HepG2 (cell line): ENCODE results near the gene SUSD6. TPM values are rescaled to one million over a fixed set of nuclear protein-coding genes. Genes with fewer than 3 reads are reported as not detected.

Experiments
- MYC ChIP-seq: sonication (generic); formaldehyde crosslinking; IDR thresholded peaks from 2 replicates; pipeline ENCODE4 v1.9.0; 2021; ENCODE audit warnings: missing genetic modification reagents, borderline replicate concordance
- RXRA ChIP-seq: sonication (generic); formaldehyde crosslinking; IDR thresholded peaks from 2 replicates; pipeline ENCODE4 v1.5.1; 2020; ENCODE audit warnings: missing genetic modification reagents
- SAFB2 ChIP-seq: sonication (generic); formaldehyde crosslinking; IDR thresholded peaks from 2 replicates; pipeline ENCODE4 v1.5.1; 2020; ENCODE audit warnings: missing genetic modification reagents, low read depth, mild to moderate bottlenecking, borderline replicate concordance
- SRF ChIP-seq: IDR thresholded peaks from 2 replicates; pipeline ENCODE4 v1.6.1; 2011; ENCODE audit warnings: mild to moderate bottlenecking, low read depth, low read length, moderate library complexity
- STAT5B ChIP-seq: sonication (generic); formaldehyde crosslinking; IDR thresholded peaks from 2 replicates; pipeline ENCODE4 v1.4.0; 2020; ENCODE audit warnings: missing genetic modification reagents
- TEAD2 ChIP-seq: sonication (generic); formaldehyde crosslinking; IDR thresholded peaks from 2 replicates; pipeline ENCODE4 v1.9.0; 2021; ENCODE audit warnings: missing genetic modification reagents
- ZFP36L2 ChIP-seq: sonication (generic); formaldehyde crosslinking; IDR thresholded peaks from 2 replicates; pipeline ENCODE4 v1.4.0; 2020; ENCODE audit warnings: missing genetic modification reagents
- ZMYM4 ChIP-seq: sonication (generic); formaldehyde crosslinking; IDR thresholded peaks from 2 replicates; pipeline ENCODE4 v1.8.1; 2023; ENCODE audit warnings: mild to moderate bottlenecking, missing genetic modification reagents
- ZNF101 ChIP-seq: sonication (generic); formaldehyde crosslinking; IDR thresholded peaks from 2 replicates; pipeline ENCODE4 v1.4.0; 2020; ENCODE audit warnings: mild to moderate bottlenecking, low read depth, missing genetic modification reagents, borderline replicate concordance
- ZNF224 ChIP-seq: sonication (generic); formaldehyde crosslinking; IDR thresholded peaks from 2 replicates; pipeline ENCODE4 v1.5.0; 2020; ENCODE audit warnings: mild to moderate bottlenecking, missing genetic modification reagents
- ZNF335 ChIP-seq: sonication (generic); formaldehyde crosslinking; IDR thresholded peaks from 2 replicates; pipeline ENCODE4 v1.4.0; 2020; ENCODE audit warnings: missing genetic modification reagents
- ZNF350 ChIP-seq: sonication (generic); formaldehyde crosslinking; IDR thresholded peaks from 2 replicates; pipeline ENCODE4 v1.4.0; 2020; ENCODE audit warnings: mild to moderate bottlenecking, low read depth, missing genetic modification reagents, borderline replicate concordance
- ZNF484 ChIP-seq: sonication (generic); formaldehyde crosslinking; IDR thresholded peaks from 2 replicates; pipeline ENCODE4 v1.5.1; 2020; ENCODE audit warnings: mild to moderate bottlenecking, low read depth, missing genetic modification reagents, borderline replicate concordance
- ZNF644 ChIP-seq: IDR thresholded peaks from 2 replicates; pipeline ENCODE4 v1.6.1; 2016; ENCODE audit warnings: low read depth
- ZNF7 ChIP-seq: IDR thresholded peaks from 2 replicates; pipeline ENCODE4 v1.6.1; 2016; ENCODE audit warnings: missing biosample characterization, missing genetic modification reagents
- ZSCAN20 ChIP-seq: sonication (generic); formaldehyde crosslinking; IDR thresholded peaks from 2 replicates; pipeline ENCODE4 v1.4.0; 2020; ENCODE audit warnings: missing genetic modification reagents, mild to moderate bottlenecking, borderline replicate concordance
- polyA plus RNA-seq, 8 experiments: library from polyadenylated mRNA; depleted of rRNA in 3 of 8; stranded (reverse) in 7 of 8; unstranded in 1 of 8; fragments of >200 nt; fragmentation: Illumina TruSeq in 4 of 8; extraction: Trizol in 4 of 8; gene quantifications; 2 replicates each; pipeline versions ENCODE4 v1.2.1 to v1.2.3, GENCODE V29; 2011 to 2016; ENCODE audit warnings: low read depth in 4 of 8, missing spikeins in 1 of 8, mixed read lengths in 1 of 8; ENCODE audit not compliant: insufficient read depth in 1 of 8
- total RNA-seq, 5 experiments: library from RNA; depleted of rRNA; stranded (reverse); fragments of >200 nt; fragmentation: Illumina TruSeq; extraction: Trizol; gene quantifications; 2 replicates each; pipeline ENCODE4 v1.2.3, GENCODE V29; 2016; ENCODE audit warnings: low read depth in 1 of 5
- TF ChIP-seq, protein P1 (sequence below): sonication (generic); formaldehyde crosslinking; IDR thresholded peaks from 2 replicates; pipeline ENCODE4 v1.5.1; 2020; ENCODE audit warnings: missing genetic modification reagents, mild to moderate bottlenecking, borderline replicate concordance
- TF ChIP-seq, protein P2 (sequence below): sonication (generic); formaldehyde crosslinking; IDR thresholded peaks from 2 replicates; pipeline ENCODE4 v1.5.1; 2020; ENCODE audit warnings: mild to moderate bottlenecking, missing genetic modification reagents, borderline replicate concordance
- TF ChIP-seq, protein P3 (sequence below): sonication (generic); formaldehyde crosslinking; IDR thresholded peaks from 2 replicates; pipeline ENCODE4 v1.9.0; 2021; ENCODE audit warnings: missing genetic modification reagents, mild to moderate bottlenecking, borderline replicate concordance
- TF ChIP-seq, protein P4 (sequence below): sonication (generic); formaldehyde crosslinking; conservative IDR thresholded peaks from 2 replicates; pipeline ENCODE4 v1.8.0; 2022; ENCODE audit warnings: low read depth, missing genetic modification reagents

SUSD6 gene
- total and polyA plus RNA-seq, 2 of the 13 experiments (the other 11 are each of a cell fraction or from before 2014, with no cell fraction given), result 7.2 to 7.4 TPM

DNA sequence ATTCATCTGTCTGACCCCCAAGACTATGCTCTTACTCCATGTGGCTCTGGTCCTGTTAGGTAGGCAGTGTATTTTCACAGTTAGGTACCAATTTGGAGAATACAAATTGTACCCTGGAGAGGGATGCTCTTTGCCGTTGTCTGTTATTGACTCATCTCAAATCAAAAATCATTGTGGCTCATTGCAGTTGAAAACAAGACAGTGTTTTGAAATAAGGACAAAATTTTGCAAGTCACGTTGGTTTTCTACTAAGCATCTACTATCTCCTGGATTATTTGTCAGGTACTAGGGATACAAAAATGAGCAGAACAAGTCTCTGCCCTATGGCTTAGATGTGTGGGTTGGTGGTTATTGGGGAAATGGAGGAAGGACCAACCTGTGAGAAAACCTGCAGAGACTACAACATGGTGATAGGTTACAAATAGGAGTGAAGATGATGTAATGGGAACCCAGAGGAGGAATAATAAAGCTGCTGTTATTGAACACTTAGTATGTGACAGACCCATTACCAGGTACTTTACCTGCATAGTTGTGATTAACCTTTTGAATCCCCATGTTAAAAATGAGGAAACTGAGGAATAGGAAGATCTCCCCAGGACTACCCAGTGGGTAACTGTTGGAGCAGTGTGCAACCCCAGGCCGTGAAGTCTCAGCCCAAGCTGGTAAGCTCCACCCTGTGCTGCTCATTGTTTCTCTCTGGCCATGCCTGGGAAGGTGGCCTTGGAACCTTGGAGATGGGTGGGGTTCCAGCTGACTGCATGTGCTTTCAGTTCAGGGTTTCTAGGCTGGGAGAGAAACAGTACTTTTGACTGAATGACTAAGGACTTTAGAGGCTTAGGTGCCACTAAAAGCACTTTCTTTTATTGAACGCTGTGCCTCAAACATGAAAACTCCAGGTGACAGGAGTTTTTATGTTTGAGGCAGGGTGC lies 82.7 kb downstream of the SUSD6 start (continued):
- TF ChIP-seq ZNF350 (no peak), ZSCAN20 (CRISPR knock-in tag) (no peak), ZFP36L2 (CRISPR knock-in tag) (no peak), ZNF224 (CRISPR knock-in tag) (no peak), SRF (no peak), ZNF7 (CRISPR knock-in tag) (no peak; the same call in 1 of the 2 replicates), MYC (peak; percentile 76), SAFB2 (no peak), ZNF484 (CRISPR knock-in tag) (no peak), RXRA (CRISPR knock-in tag) (no peak; the same call in 1 of the 2 replicates), ZMYM4 (CRISPR knock-in tag) (0 out of 2 replicates have a peak, but pooled peaks have one; percentile 31), ZNF335 (CRISPR knock-in tag) (no peak), TEAD2 (CRISPR knock-in tag) (no peak), ZNF101 (CRISPR knock-in tag) (no peak), ZNF644 (peak; percentile 93), STAT5B (no peak)
- TF ChIP-seq, protein P1, sequence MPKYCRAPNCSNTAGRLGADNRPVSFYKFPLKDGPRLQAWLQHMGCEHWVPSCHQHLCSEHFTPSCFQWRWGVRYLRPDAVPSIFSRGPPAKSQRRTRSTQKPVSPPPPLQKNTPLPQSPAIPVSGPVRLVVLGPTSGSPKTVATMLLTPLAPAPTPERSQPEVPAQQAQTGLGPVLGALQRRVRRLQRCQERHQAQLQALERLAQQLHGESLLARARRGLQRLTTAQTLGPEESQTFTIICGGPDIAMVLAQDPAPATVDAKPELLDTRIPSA (CRISPR knock-in tag), result no peak
- TF ChIP-seq, protein P2, sequence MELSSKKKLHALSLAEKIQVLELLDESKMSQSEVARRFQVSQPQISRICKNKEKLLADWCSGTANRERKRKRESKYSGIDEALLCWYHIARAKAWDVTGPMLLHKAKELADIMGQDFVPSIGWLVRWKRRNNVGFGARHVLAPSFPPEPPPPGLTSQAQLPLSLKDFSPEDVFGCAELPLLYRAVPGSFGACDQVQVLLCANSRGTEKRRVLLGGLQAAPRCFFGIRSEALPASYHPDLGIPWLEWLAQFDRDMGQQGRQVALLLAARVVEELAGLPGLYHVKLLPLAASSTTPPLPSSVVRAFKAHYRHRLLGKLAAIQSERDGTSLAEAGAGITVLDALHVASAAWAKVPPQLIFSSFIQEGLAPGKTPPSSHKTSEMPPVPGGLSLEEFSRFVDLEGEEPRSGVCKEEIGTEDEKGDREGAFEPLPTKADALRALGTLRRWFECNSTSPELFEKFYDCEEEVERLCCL, result no peak
- TF ChIP-seq, protein P3, sequence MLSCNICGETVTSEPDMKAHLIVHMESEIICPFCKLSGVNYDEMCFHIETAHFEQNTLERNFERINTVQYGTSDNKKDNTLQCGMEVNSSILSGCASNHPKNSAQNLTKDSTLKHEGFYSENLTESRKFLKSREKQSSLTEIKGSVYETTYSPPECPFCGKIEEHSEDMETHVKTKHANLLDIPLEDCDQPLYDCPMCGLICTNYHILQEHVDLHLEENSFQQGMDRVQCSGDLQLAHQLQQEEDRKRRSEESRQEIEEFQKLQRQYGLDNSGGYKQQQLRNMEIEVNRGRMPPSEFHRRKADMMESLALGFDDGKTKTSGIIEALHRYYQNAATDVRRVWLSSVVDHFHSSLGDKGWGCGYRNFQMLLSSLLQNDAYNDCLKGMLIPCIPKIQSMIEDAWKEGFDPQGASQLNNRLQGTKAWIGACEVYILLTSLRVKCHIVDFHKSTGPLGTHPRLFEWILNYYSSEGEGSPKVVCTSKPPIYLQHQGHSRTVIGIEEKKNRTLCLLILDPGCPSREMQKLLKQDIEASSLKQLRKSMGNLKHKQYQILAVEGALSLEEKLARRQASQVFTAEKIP (CRISPR knock-in tag), result no peak
- TF ChIP-seq, protein P4, sequence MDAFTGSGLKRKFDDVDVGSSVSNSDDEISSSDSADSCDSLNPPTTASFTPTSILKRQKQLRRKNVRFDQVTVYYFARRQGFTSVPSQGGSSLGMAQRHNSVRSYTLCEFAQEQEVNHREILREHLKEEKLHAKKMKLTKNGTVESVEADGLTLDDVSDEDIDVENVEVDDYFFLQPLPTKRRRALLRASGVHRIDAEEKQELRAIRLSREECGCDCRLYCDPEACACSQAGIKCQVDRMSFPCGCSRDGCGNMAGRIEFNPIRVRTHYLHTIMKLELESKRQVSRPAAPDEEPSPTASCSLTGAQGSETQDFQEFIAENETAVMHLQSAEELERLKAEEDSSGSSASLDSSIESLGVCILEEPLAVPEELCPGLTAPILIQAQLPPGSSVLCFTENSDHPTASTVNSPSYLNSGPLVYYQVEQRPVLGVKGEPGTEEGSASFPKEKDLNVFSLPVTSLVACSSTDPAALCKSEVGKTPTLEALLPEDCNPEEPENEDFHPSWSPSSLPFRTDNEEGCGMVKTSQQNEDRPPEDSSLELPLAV (CRISPR knock-in tag), result no peak
